Hepatocyte (in vitro differentiated cells): Measurements from ENCODE around the gene LPAR1. TPM values are rescaled to one million over a fixed set of nuclear protein-coding genes. Genes with fewer than 3 reads are reported as not detected.
"Not testable (repeated sequence)": the region's sequence is repeated elsewhere in the genome, so short reads cannot be mapped to it uniquely, and the experiment has no call there.

ENCODE experiments used
- DNase-seq: peaks from one replicate; pipeline ENCODE4 v3.0.0-alpha.2; 2016; ENCODE audit warnings: low spot score
- H2AFZ ChIP-seq: fragments of 200-600 bp; sonication (generic); 2 replicates; pipeline ENCODE4 v1.6.0; 2016; ENCODE audit warnings: antibody characterized with exemption, mild to moderate bottlenecking
- H3K27ac ChIP-seq: fragments of 200-600 bp; sonication (generic); 2 replicates; pipeline ENCODE4 v1.5.1; 2016; ENCODE audit warnings: mild to moderate bottlenecking
- H3K27me3 ChIP-seq: fragments of 200-600 bp; sonication (generic); 2 replicates; pipeline ENCODE4 v1.6.1; 2016
- H3K36me3 ChIP-seq: fragments of 200-600 bp; sonication (generic); replicated peaks from 2 replicates; pipeline ENCODE4 v1.5.1; 2016; ENCODE audit warnings: low read depth; ENCODE audit not compliant: insufficient read depth
- H3K4me1 ChIP-seq: fragments of 200-600 bp; sonication (generic); 2 replicates; pipeline ENCODE4 v1.5.1; 2016; ENCODE audit warnings: mild to moderate bottlenecking, moderate library complexity; ENCODE audit not compliant: insufficient read depth
- H3K4me2 ChIP-seq: fragments of 200-600 bp; sonication (generic); 2 replicates; pipeline ENCODE4 v1.6.0; 2016
- H3K4me3 ChIP-seq: fragments of 200-600 bp; sonication (generic); 2 replicates; pipeline ENCODE4 v1.5.1; 2016; ENCODE audit warnings: mild to moderate bottlenecking
- H3K79me2 ChIP-seq: fragments of 200-600 bp; sonication (generic); 2 replicates; pipeline ENCODE4 v1.6.0; 2017; ENCODE audit warnings: mild to moderate bottlenecking
- H3K9me2 ChIP-seq: fragments of 200-600 bp; sonication (generic); replicated peaks from 2 replicates; pipeline ENCODE4 v1.6.0; 2017; ENCODE audit warnings: mild to moderate bottlenecking; ENCODE audit not compliant: insufficient read depth
- H3K9me3 ChIP-seq: fragments of 200-600 bp; sonication (generic); 2 replicates; pipeline ENCODE4 v1.5.1; 2016; ENCODE audit warnings: low read depth, mild to moderate bottlenecking
- H4K20me1 ChIP-seq: fragments of 200-600 bp; sonication (generic); 2 replicates; pipeline ENCODE4 v1.6.0; 2016; ENCODE audit warnings: mild to moderate bottlenecking; ENCODE audit not compliant: insufficient read depth, poor library complexity, severe bottlenecking
- EZH2 ChIP-seq: fragments of 200-600 bp; sonication (generic); IDR thresholded peaks from 2 replicates; pipeline ENCODE4 v1.6.1; 2016; ENCODE audit warnings: antibody characterized with exemption, mild to moderate bottlenecking, borderline replicate concordance
- EZH2phosphoT487 ChIP-seq: fragments of 200-600 bp; sonication (generic); IDR thresholded peaks from one replicate; pipeline ENCODE4 v1.6.1; 2018; ENCODE audit warnings: antibody characterized with exemption, mild to moderate bottlenecking, low read depth, moderate library complexity; ENCODE audit not compliant: unreplicated experiment, severe bottlenecking
- WGBS: methylation state at CpG from one replicate; pipeline ENCODE4 v1.1.6; 2016; ENCODE audit warnings: low lambda C conversion rate; ENCODE audit errors: missing lambda C conversion rate; 5-methylcytosine and 5-hydroxymethylcytosine counted together
- polyA plus RNA-seq: library from polyadenylated mRNA; unstranded; fragments of >200 nt; fragmentation: Nextera tagmentation; extraction: Ambion mirVana; gene quantifications from 2 replicates; pipeline ENCODE4 v1.2.1, GENCODE V29; 2016
- total RNA-seq: library from RNA; depleted of rRNA; stranded (reverse); fragments of >200 nt; gene quantifications from 2 replicates; pipeline ENCODE4 v1.2.3, GENCODE V29; 2014
- TF ChIP-seq, protein P1 (sequence below): fragments of 200-600 bp; sonication (generic); IDR thresholded peaks from 2 replicates; pipeline ENCODE4 v1.5.1; 2016; ENCODE audit warnings: antibody characterized with exemption, mild to moderate bottlenecking; ENCODE audit not compliant: poor library complexity

Gene LPAR1
- total and polyA plus RNA-seq, 2 experiments from 2014 or later, result 20.2 to 36.8 TPM

DNA sequence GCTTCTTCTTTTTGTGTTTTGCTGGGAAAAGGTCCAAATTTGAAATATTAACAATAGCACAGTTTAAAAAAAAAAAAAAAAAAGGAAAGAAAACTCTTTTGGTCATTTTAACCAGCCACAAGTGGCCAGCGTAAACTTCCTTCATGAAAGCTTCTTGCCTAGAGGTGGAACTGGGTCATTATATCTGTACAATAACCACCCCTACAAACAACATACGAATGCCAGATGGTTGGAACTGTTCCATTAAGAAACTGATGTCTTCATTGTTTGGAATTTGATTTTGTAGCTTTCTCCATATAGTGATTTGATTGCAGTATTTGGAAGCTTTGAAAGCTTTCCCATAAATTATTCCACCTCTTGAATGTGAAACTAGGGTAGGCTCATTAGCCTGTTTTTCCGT lies 18.3 kb upstream of the LPAR1 start:
- Histone ChIP-seq H3K27ac (peak overlapping the region; percentile 17), H3K9me2 (no peaks in the 10 kb centered on the region), H3K4me1 (no peaks in the 10 kb centered on the region), H3K36me3 (no peaks in the 10 kb centered on the region), H2AFZ (no peak overlapping the region), H3K27me3 (no peaks in the 10 kb centered on the region), H3K4me2 (no peak overlapping the region), H3K9me3 (no peaks in the 10 kb centered on the region), H4K20me1 (no peaks in the 10 kb centered on the region), H3K4me3 (no peak overlapping the region), H3K79me2 (no peaks in the 10 kb centered on the region)
- no peak for DNase-seq
- no peak for TF ChIP-seq EZH2
- TF ChIP-seq EZH2phosphoT487, result no peak
- TF ChIP-seq, protein P1, sequence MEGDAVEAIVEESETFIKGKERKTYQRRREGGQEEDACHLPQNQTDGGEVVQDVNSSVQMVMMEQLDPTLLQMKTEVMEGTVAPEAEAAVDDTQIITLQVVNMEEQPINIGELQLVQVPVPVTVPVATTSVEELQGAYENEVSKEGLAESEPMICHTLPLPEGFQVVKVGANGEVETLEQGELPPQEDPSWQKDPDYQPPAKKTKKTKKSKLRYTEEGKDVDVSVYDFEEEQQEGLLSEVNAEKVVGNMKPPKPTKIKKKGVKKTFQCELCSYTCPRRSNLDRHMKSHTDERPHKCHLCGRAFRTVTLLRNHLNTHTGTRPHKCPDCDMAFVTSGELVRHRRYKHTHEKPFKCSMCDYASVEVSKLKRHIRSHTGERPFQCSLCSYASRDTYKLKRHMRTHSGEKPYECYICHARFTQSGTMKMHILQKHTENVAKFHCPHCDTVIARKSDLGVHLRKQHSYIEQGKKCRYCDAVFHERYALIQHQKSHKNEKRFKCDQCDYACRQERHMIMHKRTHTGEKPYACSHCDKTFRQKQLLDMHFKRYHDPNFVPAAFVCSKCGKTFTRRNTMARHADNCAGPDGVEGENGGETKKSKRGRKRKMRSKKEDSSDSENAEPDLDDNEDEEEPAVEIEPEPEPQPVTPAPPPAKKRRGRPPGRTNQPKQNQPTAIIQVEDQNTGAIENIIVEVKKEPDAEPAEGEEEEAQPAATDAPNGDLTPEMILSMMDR, result no peak
- WGBS, result 68% methylated on average over 3 of the region's 3 CpGs

DNA sequence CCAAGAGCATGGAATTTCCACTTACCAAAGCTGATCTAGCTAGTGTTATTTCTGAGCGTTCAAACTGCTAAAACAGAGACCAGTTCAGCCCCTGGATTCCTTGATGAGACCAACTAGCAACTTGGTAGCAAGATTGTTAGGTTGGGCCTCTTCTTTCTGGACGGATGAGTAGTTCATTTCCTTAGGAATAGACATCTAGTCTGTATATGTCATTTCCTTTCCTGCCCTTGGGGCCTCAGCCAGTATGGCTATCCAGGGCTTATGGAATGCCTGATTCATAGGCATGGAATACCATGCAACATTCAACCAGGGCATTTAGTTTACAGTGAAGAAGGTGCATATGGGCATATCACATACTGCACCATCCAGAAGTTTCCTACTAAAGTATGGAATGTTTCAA lies 14.5 kb upstream of the LPAR1 start:
- no peaks in the 10 kb centered on the region for H3K9me2 ChIP-seq
- H3K36me3 ChIP-seq, result no peaks in the 10 kb centered on the region
- H2AFZ ChIP-seq, result no peak overlapping the region
- H3K27ac ChIP-seq, result no peak overlapping the region
- no peak for DNase-seq
- H4K20me1 ChIP-seq, result no peaks in the 10 kb centered on the region
- no peaks in the 10 kb centered on the region for H3K9me3 ChIP-seq
- no peaks in the 10 kb centered on the region for H3K4me1 ChIP-seq
- H3K4me3 ChIP-seq, result no peak overlapping the region
- no peak overlapping the region for H3K4me2 ChIP-seq
- H3K27me3 ChIP-seq, result no peaks in the 10 kb centered on the region
- H3K79me2 ChIP-seq, result no peaks in the 10 kb centered on the region
- TF ChIP-seq, protein P1, result no peak
- TF ChIP-seq EZH2, result no peak
- TF ChIP-seq EZH2phosphoT487, result no peak
- 94% methylated on average over 2 of the region's 2 CpGs for WGBS

- Histone ChIP-seq H3K27me3 (no peaks in the 10 kb centered on the region), H3K4me3 (no peak overlapping the region), H4K20me1 (no peaks in the 10 kb centered on the region), H3K9me3 (no peaks in the 10 kb centered on the region), H3K36me3 (no peaks in the 10 kb centered on the region), H3K4me1 (no peaks in the 10 kb centered on the region), H3K9me2 (no peaks in the 10 kb centered on the region), H3K4me2 (no peak overlapping the region), H3K27ac (no peak overlapping the region), H3K79me2 (no peaks in the 10 kb centered on the region), H2AFZ (no peak overlapping the region)
- no peak for DNase-seq
- TF ChIP-seq EZH2phosphoT487 (no peak), EZH2 (no peak)
- TF ChIP-seq, protein P1, result no peak
- WGBS, result 59% methylated on average over 3 of the region's 3 CpGs
Observed at GRCh38 chr9:111051400-111051799, 13.1 kb upstream of the LPAR1 start.

DNA sequence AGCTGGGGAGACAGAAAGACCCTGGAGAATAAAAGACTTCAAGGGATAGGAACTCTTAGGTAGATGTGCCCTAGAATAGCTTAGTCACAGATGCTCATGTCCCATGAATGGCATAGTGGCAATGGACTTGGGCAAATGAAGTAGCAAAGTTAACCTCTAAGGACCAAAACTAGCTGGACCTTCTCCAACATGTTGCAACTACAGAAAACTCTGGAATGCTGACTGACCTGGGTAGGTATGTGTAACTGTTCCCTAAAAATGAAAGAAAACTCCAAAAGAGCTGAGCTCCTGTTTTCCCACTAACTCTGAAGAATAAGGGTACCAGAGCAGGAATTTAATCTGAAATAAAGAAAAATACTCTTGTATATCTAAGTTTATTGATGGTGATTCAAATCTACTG lies 12.5 kb upstream of the LPAR1 start:
- Histone ChIP-seq H3K9me2 (no peaks in the 10 kb centered on the region), H3K9me3 (no peaks in the 10 kb centered on the region), H4K20me1 (no peaks in the 10 kb centered on the region), H2AFZ (no peak overlapping the region), H3K27me3 (no peaks in the 10 kb centered on the region), H3K36me3 (no peaks in the 10 kb centered on the region), H3K4me1 (no peaks in the 10 kb centered on the region), H3K27ac (no peak overlapping the region), H3K4me3 (no peak overlapping the region), H3K4me2 (no peak overlapping the region), H3K79me2 (no peaks in the 10 kb centered on the region)
- DNase-seq, result no peak
- TF ChIP-seq EZH2phosphoT487 (no peak), EZH2 (no peak)
- TF ChIP-seq, protein P1, result no peak

GRCh38 chr9:111047287-111047686 lies 9.0 kb upstream of the LPAR1 start:
- H3K79me2 ChIP-seq, H3K27me3 ChIP-seq, H3K9me3 ChIP-seq, H3K27ac ChIP-seq, H4K20me1 ChIP-seq, H3K36me3 ChIP-seq, H3K9me2 ChIP-seq, H3K4me3 ChIP-seq, H3K4me2 ChIP-seq, H2AFZ ChIP-seq, H3K4me1 ChIP-seq, DNase-seq: not testable (repeated sequence)
- WGBS, result 100% methylated on average over 2 of the region's 2 CpGs
